Superior temporal gyrus (tissue), 1 donor: Measurements from ENCODE around the gene SERGEF.

Experiments used
- DNase-seq: peaks from one replicate; pipeline ENCODE4 v3.0.0-alpha.2; 2016; ENCODE audit errors: extremely low spot score

The SERGEF gene

GRCh38 chr11:17813391-17814059 is 199.3 kb downstream of the SERGEF start:
- no peak for DNase-seq

GRCh38 chr11:17812865-17813187 is 200.0 kb downstream of the SERGEF start:
- no peak for DNase-seq

GRCh38 chr11:17812091-17812864 is 200.6 kb downstream of the SERGEF start:
- DNase-seq, result no peak

- no peak for DNase-seq
Measured at GRCh38 chr11:17811352-17811751, 201.5 kb downstream of the SERGEF start.

- DNase-seq, result peak; percentile 58
Measured at GRCh38 chr11:17810746-17811145, 202.1 kb downstream of the SERGEF start.

GRCh38 chr11:17810041-17810440 is 202.8 kb downstream of the SERGEF start:
- DNase-seq, result no peak

GRCh38 chr11:17807034-17807433 is 205.8 kb downstream of the SERGEF start:
- no peak for DNase-seq

- no peak for DNase-seq
Measured at GRCh38 chr11:17805873-17806272, 207.0 kb downstream of the SERGEF start.

- DNase-seq, result no peak
Measured at GRCh38 chr11:17805043-17805442, 207.8 kb downstream of the SERGEF start.

GRCh38 chr11:17803754-17804334 is 209.0 kb downstream of the SERGEF start:
- DNase-seq, result no peak

GRCh38 chr11:17802491-17802890 is 210.4 kb downstream of the SERGEF start:
- DNase-seq, result no peak

GRCh38 chr11:17801166-17801565 is 211.7 kb downstream of the SERGEF start:
- DNase-seq, result no peak

GRCh38 chr11:17799147-17799546 is 213.7 kb downstream of the SERGEF start:
- DNase-seq, result no peak

- DNase-seq, result no peak
Measured at GRCh38 chr11:17798716-17799115, 214.1 kb downstream of the SERGEF start.

GRCh38 chr11:17798253-17798652 is 214.6 kb downstream of the SERGEF start:
- no peak for DNase-seq

- DNase-seq, result no peak
Measured at GRCh38 chr11:17796154-17796553, 216.7 kb downstream of the SERGEF start.

GRCh38 chr11:17794981-17795380 is 217.9 kb downstream of the SERGEF start:
- DNase-seq, result no peak

GRCh38 chr11:17793642-17794170 is 219.1 kb downstream of the SERGEF start:
- no peak for DNase-seq

- DNase-seq, result no peak
Measured at GRCh38 chr11:17792161-17792560, 220.7 kb downstream of the SERGEF start.

GRCh38 chr11:17791144-17791543 is 221.7 kb downstream of the SERGEF start:
- DNase-seq, result no peak

GRCh38 chr11:17790453-17790852 is 222.4 kb downstream of the SERGEF start:
- DNase-seq, result no peak

GRCh38 chr11:17788084-17788483 is 224.8 kb downstream of the SERGEF start:
- no peak for DNase-seq
